Effector CD8-positive, alpha-beta T cell (primary cell): Measurements from ENCODE around the gene YPEL2.

Experiments
- DNase-seq: peaks from one replicate; lab custom pipeline; 2025; lab: John Stamatoyannopoulos, UW

YPEL2 gene

DNA sequence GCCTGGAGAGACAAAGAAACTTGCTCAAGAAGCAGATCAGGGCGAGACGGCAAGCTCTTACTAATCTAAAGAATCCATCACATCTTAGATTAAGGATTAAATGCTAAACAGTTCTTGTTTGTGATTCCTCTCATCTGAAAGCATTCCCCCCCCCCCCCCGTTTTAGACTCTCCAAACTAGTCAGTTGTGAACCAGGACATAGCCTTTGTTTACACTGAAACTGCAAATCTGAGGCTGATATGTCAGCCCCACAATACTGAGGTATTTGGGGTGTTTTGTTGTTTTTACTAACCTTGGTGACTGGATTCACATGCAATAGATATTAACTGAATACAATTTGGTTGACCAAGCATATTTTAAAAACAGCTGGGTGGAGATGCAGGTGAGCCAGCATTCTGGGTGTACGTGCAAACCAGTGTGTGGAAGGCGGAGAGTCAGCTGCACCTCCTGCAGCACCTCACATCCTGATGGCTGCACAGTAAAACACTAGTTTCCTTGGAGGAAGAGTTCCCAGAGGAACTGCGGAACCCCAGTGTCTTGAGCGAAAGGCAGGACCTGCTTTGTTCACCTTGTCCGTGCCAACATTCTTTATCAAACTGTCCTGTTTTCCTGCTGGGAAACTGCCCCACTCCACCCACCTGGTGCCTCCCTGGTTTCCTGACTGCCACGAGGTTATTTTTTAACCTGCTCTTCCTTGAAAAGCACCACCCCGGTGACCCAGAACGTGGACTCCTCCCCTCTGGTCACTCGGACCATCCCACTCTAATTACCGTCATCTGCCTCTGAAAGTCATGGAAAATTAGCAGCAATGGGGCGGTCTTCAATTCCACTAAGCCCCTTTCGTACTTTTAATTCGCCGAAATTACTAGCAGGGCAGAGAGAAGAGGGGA is 1.2 kb upstream of the YPEL2 start:
- no peak for DNase-seq

DNA sequence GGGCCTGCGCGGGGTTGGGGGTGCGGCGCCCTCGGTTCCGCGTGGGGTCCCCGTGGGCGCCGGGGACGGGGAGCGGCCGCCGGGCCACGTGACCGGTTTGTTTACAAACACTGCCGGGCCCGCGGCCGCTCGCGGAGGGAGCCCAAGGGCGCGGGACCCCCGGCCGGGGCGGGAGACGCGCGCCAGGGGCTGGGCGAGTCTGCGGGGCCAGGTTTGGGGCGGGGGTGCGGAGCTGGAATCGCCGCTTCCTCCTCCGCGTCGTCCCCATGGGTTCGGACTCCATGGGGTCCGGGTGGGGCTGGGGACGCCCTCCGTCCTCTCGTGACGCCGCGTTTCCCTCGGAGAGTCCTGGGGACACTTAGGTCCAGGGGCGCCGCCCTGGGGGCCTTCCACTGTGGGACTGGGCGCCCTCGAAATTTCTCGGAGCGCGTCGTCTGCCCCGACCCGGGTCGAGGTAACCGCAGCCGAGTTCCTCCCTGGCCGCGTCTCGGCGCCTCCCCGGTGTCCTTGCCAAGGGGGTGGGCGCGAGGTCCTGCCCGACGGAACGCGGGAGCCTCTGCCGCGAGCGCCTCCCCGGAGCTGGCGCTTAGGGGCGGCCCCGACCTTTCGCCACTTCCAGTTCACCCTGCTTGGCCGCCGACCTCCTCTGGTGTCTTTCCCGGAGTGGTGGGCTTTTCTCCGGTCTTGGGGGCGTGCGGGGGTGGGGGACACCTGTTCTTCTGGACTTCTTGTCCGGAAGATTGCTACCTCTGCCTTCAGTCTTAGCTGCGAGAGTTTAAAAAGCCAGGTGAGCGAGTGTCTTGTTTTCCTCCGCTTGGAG is 684 bp downstream of the YPEL2 start:
- peak; percentile 9 for DNase-seq

DNA sequence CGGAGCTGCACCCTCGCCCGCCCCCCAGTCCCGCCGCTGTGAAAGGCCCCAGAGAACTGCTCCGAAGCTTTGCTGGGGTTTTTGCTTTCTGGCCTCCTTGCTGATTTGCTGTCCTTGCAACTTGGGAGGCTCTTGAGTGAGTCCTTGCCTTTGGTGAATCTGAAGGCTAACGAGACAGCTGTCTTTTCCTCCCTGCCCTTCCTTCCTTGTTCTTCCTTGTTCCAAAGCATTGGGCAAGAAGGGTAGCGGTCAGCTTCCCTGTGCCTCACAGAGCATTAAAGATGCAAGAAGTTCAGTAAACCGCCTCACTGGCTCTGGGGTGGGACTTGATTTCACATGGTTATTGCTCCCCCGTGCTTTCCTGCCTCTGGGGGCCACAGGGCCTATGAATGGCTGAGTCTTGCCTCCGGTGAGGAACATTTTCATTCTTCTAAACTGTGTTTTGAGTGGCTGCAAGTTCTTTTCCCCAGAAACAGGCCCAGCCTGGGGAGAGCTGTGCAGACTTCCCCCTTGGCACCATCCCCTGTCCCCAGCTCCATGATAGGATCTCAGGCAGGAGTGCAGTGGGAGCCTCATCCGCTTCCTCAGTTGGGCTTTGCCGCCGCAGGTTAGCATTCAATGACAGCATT is 1.4 kb downstream of the YPEL2 start:
- peak; percentile 9 for DNase-seq

DNA sequence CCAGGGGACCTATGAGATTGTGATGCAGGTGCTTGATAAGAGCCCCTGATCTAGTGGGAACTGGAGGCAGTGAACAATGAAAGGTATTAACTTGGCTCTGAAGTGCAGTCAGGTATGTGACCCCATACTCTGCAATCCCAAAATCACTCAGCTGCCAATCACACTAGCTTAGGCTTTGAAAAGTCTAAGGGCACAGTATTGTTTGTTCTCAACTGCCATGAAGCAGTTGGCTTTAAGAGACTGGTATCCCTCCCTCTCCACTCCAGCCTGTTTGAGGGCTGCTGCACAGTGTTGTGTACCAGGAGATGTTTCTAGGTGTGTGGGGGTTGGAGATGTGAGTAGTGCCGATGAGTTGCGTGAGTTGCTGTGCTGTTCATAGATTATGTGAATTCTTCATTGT is 2.4 kb downstream of the YPEL2 start:
- no peak for DNase-seq

DNA sequence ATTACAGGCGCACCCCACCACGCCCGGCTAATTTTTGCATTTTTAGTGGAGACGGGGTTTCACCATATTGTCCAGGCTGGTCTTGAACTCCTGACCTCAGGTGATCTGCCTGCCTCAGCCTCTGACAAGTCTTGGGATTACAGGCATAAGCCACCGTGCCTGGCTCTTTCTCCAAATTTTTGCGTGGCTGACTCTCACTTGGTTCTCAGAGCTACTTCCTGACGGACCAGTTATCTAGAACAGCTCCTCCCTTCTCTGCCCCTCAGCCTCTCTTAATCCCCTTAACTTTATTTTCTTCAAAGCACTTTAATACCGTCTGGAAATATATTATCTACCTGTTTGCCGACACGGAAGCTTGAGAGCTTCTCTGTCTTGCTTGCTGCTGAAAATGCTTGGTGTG is 4.2 kb downstream of the YPEL2 start:
- no peak for DNase-seq

DNA sequence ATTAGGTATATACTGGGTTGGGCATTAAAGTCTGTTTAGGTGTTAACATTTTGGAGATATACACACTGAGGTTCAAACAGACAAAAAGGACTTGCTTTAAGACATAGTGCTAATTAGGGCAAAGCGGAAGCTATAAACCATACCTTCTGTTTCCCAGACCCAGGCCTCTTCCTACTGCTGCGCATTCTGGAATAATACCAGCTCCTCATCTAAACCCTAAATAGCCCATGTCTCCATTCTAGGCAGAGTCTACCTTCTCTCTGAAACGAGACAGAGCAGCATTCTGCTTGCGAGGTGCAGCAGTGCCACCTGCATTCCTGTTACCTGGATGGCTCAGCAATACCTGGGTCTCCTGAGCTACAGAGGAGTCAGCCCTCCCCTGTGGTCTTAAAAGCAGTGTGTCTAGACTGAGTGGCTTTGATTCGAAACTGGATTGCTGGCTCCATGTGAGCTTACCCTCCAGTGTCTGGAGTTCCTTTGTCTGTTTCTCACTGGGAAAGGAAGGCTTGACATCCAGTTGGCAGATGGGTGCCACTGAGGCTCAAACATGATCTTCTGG is 6.4 kb downstream of the YPEL2 start:
- DNase-seq, result no peak

DNA sequence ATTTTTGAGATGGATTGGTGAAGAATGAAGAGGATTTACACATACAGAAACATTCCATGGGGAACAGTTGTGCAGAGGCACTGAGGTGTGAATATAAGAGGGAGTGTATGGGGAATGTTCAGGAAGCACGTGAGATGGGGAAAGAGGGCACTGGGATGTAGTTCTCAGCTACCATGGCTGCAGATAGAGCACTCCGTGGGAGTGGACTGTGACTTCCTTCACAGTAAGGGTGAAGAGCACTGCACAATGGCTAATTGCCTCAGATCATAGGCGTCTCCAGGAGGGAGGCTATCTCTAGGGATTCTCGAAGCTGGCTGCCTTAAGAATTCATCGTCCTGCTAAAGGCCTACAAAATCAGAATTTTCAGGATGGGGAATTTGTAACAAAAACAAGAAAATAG is 7.0 kb downstream of the YPEL2 start:
- no peak for DNase-seq

DNA sequence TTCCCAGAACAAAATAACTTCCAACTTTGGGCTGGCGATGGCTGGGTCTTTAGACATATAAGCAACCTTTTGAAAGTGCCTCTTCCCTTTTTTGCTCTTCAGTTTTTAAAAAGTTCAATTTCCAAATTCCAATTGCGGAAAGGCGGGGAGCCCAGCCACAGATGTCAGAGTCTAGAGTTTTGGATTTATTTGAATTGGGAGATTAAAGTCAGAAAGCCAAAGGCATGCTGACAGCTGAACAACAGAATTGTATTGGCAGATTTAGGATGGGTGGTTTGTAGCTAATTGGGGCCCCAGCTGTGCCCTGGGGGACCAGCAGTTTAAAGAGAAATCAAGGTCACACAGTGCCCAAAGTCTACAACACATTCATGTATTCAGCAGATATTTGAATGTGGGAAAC is 10.5 kb downstream of the YPEL2 start:
- DNase-seq, result no peak

DNA sequence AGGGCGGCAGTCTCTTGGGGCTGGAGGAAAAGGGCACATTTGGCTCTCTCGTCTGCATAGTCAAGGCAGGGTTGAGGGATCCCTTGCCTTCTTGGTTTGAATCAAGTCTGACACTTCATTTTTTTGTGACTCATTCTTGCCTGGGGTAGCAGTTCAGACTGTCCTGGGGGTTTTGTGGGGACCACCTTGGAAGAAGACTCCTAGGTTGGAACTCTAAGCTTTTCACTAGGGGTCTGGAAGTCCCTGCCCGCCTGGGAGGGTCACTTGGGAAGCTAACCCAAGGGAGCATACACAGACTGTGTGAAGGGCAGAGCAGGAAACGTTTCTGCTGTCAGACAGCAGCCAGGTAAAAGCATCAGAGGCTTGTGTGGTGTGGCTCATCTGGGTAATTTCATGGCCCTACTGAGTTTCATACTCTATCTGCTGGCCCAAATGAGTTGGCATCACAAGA is 11.3 kb downstream of the YPEL2 start:
- DNase-seq, result no peak

DNA sequence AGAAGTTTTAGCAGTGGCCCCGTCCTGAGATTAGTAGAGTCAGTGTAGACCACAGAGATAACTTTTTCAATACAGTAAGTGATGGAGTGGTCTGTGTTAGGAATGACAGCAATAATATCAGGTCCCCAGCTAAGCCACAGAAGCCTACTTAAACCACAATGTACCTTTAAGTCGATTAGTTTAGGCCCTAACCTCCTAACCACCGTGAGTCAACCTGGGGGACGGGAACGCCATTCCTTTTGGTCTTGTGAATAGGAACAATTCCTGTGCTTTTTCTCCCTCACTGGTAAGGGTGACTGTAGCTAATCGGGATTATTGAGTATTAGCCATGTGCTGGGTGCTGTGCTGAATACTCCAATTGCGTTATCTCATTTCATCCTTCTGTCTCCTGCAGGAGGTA is 14.0 kb downstream of the YPEL2 start:
- DNase-seq, result no peak

DNA sequence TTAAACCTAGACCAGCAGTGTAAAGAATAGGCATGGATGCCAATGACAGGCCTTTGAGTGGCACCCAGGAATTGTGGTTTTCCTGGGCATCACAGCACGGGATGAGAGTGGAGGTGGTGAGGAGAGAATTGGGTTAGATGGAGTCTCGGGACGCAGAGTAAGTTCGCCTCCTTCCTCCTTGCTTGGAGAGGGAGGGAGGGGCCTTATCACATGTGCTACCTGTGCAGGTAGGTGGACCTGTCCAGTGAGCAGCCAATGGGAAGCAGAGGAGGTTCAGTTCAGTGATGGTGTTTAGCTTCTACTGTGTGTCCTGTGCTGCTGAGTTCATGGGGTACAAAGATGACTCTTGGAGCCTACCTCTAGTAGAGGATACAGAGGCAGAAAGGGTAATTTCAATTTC is 14.9 kb downstream of the YPEL2 start:
- no peak for DNase-seq

DNA sequence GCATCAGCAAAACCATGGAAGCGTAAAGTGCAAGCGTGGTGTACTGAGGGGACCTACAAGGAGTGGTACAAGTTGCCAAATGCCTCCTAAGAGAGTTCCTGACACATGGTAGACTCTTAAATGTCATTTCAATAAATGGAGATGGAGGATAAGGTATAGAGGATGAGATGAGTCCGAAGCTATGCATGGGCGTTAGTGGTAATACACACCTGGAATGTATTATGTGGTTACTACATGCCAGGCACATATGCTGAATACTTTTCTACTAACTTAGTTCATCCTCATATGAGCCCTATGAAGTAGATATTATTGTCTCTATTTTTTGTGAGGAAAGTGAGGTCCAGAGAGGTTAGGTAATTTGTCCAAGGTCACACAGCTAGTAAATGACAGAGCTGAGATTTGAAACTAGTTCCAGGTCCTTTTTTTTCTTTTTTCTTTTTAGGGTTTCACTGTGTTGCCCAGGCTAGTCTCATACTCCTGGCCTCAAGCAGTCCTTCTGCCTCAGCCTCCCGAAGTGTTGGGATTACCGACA is 15.5 kb downstream of the YPEL2 start:
- DNase-seq, result no peak

DNA sequence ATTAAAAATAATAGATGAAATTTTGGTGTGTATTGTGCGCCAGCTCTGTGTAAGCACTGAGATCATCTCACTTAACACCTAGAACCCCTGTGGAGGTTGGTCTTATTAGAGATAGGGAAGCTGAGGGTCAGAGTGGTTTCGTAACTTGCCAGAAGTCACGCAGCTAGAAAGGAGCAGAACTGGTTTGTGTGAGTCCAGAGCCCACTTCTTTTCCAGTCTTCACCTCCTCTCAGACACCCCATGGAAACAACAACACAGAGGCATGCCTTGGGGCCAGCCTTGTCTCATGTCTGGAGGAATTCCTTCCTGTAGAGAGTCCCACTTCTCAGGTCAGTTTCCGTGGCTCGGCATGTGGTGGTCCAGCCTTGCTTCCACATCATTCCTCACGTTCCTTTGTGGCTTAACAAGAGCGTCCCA is 16.5 kb downstream of the YPEL2 start:
- no peak for DNase-seq

DNA sequence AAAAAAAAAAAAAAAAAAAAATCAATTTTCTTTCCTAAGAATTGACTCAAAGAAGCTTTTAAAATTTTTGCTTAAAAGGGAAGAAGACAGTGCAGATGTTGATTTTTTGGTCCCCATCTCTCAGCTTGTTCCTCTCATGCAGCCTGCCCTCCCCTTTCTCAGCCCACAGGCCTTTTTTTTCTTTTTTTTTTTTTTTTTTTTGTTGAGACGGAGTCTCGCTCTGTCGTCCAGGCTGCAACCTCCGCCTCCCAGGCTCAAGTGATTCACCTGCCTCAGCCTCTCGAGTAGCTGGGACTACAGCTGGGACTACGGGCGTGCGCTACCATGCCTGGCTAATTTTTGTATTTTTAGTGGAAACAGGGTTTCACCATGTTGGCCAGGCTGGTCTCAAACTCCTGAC is 17.7 kb downstream of the YPEL2 start:
- DNase-seq, result no peak

DNA sequence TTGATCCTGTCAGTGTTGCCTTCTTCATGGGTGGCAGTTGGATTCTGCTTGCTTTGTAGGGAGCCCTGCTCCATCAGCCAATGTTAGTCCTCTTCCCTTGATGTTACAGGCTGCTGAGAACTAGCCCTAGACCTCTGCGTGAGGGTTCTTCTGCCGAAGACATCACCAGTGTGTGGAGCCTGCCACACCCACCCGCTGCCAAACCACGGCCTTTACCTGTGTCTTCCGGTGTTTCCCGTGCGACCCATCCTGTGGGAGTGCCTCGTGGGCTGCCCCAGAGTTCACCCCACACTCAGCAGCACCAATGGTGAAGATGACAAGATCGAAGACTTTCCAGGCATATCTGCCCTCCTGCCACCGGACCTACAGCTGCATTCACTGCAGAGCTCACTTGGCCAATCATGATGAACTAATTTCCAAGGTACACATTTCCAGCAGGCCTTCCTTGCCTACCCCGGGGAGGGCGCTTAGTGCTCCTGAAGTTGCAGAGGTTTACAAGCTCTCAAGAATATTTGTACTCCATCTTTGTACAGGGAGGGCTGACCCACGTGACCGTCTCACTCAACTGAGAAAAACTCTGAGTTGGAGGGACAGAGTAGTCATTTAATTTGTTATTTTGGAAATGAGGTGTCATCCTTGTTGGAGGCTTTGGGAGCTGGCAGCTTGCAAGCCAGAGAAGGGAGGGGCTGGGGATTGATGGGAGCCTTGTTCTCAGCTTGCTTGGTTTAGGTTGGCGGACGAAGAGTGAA is 21.8 kb downstream of the YPEL2 start:
- DNase-seq, result no peak

DNA sequence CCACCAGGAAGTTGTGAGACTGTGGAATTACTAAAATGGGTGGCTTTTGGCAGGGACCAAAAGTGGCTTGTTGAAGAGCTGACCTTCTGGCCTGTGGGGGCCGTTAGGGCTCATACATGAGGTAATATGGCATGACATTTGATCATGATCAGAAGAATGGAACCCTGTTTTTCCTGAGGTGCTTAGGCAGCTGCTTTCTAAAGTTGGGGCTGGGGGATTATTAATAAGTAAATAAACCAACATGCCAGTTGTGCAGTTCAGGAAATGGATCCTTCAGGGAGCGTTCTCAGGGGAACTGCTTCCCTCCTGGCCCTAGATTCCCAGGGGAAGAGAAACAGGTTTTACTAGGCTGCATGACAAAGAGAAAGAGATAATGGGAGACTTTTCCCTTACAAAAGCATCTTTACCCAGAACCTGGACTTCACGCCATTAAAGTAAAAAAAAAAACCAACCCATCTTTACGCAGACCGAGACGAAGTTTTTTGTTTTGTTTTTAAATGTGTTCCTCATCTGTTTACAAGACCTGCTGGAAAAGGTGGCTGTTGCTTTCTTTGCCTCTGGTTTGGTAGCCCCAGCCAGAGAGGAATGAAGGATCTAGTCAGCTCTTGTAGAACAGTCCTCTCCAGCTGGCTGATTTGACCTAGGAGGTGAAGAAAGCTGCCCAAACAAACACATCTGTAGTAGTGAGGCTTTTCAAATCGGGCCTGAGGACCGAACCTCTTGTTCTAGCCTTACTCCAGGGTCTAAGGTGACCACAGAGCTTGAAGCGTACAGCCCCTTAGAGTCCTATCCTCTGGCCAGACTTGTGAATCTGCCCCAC is 22.7 kb downstream of the YPEL2 start:
- DNase-seq, result no peak

DNA sequence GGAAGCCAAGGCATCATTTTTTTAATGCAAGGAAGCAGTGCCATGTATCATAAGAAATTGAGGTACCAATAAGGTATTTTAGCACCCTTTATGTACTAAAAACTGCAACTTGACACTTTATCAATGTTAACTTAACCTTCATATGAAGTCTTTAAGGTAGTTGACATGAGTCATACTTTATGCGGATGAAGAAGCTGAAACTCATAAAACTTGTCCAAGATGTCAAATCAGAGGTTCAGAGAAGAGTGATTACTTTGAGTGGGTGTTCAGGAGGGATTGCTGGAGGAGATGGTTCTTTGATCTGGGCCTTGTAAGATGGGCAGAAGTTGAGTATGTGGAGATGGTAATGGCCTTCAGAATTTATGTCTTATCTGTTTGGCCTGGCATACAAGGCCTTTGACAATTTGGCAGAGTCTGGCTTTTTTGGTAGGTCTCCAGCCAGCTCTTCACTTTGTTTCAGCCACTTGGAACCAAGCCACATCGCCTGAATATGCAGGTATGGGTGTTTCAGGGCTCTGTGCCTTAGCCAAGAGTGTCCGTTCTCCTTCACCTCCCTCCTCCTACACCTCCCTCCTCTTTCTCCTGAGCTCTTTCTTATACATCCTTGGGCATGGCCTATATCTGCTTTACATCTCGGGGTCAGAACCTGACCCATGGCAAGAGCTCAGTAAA is 23.7 kb downstream of the YPEL2 start:
- no peak for DNase-seq

DNA sequence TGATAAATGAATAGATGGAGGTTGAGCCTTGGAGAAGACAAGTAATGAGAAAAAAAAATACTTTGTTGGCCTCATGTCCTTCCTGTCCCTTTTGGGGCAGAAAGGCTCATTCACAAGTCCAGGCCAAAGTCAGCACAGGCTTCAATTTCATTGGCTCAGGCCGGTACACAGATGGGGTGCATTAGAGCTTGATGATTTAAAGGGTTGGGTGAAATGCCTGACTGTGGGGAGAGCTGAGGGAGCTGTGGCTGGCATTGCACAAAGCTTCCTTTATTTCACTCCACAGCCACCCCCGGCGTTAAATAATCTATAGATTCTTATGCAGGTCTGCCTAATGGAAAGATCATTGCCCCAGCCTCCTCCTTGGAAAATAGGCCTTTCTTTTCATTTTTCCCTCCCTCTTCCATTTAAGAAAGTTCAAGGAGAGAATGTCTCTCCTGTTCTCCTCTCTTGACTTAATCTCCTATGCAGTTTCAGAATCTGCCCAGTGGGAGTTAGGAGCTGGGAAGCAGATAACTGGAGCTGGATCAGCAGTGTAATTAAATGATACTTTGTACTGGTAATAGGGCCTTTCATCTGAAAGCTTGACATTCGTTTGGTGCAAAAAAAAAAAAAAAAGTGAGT is 24.4 kb downstream of the YPEL2 start:
- no peak for DNase-seq

DNA sequence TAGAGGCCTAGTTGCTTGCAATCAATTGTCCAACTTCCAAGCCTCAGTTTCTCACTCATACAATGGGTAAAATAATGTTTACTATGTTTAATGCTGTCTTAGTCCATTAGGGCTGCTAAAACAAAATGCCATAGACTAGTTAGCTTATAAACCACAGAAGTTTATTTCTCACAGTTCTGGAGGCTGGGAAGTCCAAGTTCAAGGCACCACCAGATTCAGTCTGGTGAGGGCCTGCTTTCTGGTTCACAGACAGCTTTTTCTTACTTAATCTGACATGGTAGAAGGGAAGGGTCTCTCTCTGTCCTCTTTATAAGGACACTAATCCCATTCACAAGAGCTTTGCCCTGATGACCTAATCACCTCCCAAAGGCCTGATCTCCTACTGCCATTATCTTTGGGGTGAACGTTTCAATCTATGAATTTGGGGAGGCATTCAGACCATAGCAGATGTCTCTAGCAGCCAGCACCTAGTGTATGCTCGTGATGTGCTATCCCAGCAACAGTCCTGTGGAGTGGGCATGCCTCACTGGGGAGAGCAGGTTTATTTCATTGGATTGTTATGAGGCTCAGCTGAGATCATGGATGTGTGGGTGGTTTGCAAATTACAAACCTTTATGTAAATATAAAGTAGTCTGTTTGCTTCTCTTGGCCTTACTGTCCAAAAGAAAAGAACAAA is 25.2 kb downstream of the YPEL2 start:
- no peak for DNase-seq
